ENCODE data around the gene IL22RA2. TPM values are rescaled to one million over a fixed set of nuclear protein-coding genes. Genes with fewer than 3 reads are reported as not detected.

The IL22RA2 gene
- total RNA-seq, 1 experiment from 2014 or later, result not detected

DNA sequence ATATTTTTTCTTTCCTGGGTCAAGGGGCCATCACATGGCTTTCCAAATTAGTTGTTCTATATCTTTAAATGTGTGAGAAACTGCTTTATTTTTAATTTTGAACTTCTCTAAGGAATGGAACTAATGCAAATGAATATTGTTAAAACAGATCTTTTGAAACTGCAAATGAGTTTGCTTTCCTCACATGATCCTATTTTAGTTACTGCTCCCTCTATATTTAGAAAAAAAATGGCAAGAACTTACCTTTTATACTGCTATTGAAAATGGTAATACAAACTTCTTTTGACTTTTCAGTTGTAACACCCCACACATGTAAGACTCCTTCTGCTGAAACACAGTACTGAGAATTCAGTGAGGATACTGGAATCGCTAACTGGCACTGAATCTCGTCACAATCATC lies 29.8 kb upstream of the IL22RA2 start:
- Histone ChIP-seq H4K91ac (ENCODE audit: insufficient read length, low read depth, low read length) (no peak overlapping the region), H3K14ac (ENCODE audit: insufficient read depth, low read length) (no peak overlapping the region), H3K56ac (ENCODE audit: insufficient read length, low read depth, low read length) (no peak overlapping the region), H3K79me2 (ENCODE audit: insufficient read depth, low read length) (no peaks in the 10 kb centered on the region), H3K79me1 (ENCODE audit: insufficient read depth, low read depth, low read length, poor library complexity, severe bottlenecking) (no peaks in the 10 kb centered on the region), H3K23ac (ENCODE audit: insufficient read length, low read depth, low read length) (no peak overlapping the region), H3K27ac (ENCODE audit: insufficient read length, low read depth, low read length) (no peak overlapping the region), H2AK5ac (ENCODE audit: insufficient read length, low read length) (no peak overlapping the region), H3K9ac (ENCODE audit: extremely low read depth, insufficient read length, low read length) (no peak overlapping the region), H3K4me2 (ENCODE audit: insufficient read depth, insufficient read length, low read length) (no peak overlapping the region), H3T11ph (ENCODE audit: low read length) (no peak overlapping the region), H3K4me1 (ENCODE audit: insufficient read depth, low read length) (no peaks in the 10 kb centered on the region), H3K27me3 (ENCODE audit: insufficient read depth, low read length) (no peaks in the 10 kb centered on the region), H2BK5ac (ENCODE audit: insufficient read length, low read length) (no peak overlapping the region), H2BK120ac (ENCODE audit: low read depth, low read length, poor library complexity, severe bottlenecking) (no peak overlapping the region), H3K18ac (ENCODE audit: insufficient read length, low read depth, low read length) (no peak overlapping the region), H4K8ac (replicated peaks; ENCODE audit: insufficient read length, low read depth, low read length) (no peak overlapping the region), H4K5ac (ENCODE audit: insufficient read length, low read depth, low read length) (no peak overlapping the region), H4K20me1 (ENCODE audit: control insufficient read depth, insufficient read depth, insufficient read length) (no peaks in the 10 kb centered on the region), H2AFZ (ENCODE audit: low read length) (no peak overlapping the region), H3K23me2 (ENCODE audit: insufficient read length, low read depth, low read length, poor library complexity, severe bottlenecking) (no peaks in the 10 kb centered on the region), H2BK20ac (ENCODE audit: low read depth, low read length, poor library complexity, severe bottlenecking) (no peak overlapping the region), H3K4ac (ENCODE audit: low read depth, low read length) (no peak overlapping the region), H2BK12ac (ENCODE audit: insufficient read length, low read depth, low read length) (no peak overlapping the region), H2BK15ac (ENCODE audit: low read depth, low read length) (no peak overlapping the region), H3K9me3 (ENCODE audit: control insufficient read depth, low read depth, low read length) (peaks cover 4% of the 10 kb centered on the region)
- H3K27me3 Mint-ChIP-seq (ENCODE audit: low read depth), result no peaks in the 10 kb centered on the region
- no peak for DNase-seq
- peaks cover 57 to 79% (median 64%) of the 10 kb centered on the region in 3 experiments for H3K36me3 Mint-ChIP-seq (ENCODE audit: insufficient read depth in 1 of 3, low read depth in 3 of 3)
- TF ChIP-seq, protein P1, sequence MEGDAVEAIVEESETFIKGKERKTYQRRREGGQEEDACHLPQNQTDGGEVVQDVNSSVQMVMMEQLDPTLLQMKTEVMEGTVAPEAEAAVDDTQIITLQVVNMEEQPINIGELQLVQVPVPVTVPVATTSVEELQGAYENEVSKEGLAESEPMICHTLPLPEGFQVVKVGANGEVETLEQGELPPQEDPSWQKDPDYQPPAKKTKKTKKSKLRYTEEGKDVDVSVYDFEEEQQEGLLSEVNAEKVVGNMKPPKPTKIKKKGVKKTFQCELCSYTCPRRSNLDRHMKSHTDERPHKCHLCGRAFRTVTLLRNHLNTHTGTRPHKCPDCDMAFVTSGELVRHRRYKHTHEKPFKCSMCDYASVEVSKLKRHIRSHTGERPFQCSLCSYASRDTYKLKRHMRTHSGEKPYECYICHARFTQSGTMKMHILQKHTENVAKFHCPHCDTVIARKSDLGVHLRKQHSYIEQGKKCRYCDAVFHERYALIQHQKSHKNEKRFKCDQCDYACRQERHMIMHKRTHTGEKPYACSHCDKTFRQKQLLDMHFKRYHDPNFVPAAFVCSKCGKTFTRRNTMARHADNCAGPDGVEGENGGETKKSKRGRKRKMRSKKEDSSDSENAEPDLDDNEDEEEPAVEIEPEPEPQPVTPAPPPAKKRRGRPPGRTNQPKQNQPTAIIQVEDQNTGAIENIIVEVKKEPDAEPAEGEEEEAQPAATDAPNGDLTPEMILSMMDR (conservative IDR thresholded peaks at IDR 0.05), result no peak
- H3K4me3 Mint-ChIP-seq, result no peak overlapping the region
- WGBS (ENCODE audit: extremely low coverage, insufficient read length, low lambda C conversion rate), result no CpG with 5 or more reads among the region's 2 CpGs
- no peak overlapping the region for H3K27ac Mint-ChIP-seq
- H3K9me3 Mint-ChIP-seq, result peaks cover 8 to 9% of the 10 kb centered on the region in 2 experiments
- H3K4me1 Mint-ChIP-seq, result no peaks in the 10 kb centered on the region
